ENCODE measurements around the gene EPAS1. TPM values are rescaled to one million over a fixed set of nuclear protein-coding genes. Genes with fewer than 3 reads are reported as not detected.
A peak's percentile ranks its signal among the peaks of the same experiment; 100 is the strongest.

Gene EPAS1
- total RNA-seq, 4 donors from 2014 or later, result 35.0 to 465 (median 202) TPM

DNA sequence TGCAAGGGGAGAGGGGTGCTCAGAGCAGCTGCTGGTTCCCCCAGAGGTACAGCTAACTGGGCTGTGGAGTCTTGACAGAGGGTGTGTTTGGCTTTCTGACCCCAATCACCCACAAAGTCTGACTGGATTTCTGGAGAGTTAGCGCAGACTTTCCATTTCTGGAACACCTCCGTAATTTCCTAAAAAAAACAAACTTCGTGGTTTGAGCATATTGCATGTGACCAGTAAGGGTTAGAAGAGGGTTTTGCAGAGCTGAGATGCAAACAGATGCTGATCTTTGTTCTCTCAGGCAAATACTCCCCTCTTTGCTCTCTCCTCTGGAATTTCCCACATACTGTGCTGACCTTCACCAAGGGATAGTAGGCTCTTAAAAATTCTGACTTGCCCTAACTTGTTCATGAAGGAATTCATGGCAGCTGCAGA, 137.7 kb downstream of the EPAS1 start:
- no peak overlapping the region for H3K27ac ChIP-seq
- H3K36me3 ChIP-seq, result no peaks in the 10 kb centered on the region
- no peak for TF ChIP-seq POLR2A (IDR thresholded peaks at IDR 0.05)
- TF ChIP-seq, protein P1, sequence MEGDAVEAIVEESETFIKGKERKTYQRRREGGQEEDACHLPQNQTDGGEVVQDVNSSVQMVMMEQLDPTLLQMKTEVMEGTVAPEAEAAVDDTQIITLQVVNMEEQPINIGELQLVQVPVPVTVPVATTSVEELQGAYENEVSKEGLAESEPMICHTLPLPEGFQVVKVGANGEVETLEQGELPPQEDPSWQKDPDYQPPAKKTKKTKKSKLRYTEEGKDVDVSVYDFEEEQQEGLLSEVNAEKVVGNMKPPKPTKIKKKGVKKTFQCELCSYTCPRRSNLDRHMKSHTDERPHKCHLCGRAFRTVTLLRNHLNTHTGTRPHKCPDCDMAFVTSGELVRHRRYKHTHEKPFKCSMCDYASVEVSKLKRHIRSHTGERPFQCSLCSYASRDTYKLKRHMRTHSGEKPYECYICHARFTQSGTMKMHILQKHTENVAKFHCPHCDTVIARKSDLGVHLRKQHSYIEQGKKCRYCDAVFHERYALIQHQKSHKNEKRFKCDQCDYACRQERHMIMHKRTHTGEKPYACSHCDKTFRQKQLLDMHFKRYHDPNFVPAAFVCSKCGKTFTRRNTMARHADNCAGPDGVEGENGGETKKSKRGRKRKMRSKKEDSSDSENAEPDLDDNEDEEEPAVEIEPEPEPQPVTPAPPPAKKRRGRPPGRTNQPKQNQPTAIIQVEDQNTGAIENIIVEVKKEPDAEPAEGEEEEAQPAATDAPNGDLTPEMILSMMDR (IDR thresholded peaks at IDR 0.05), result no peak
- H3K9me3 ChIP-seq, result no peaks in the 10 kb centered on the region
- intact Hi-C loops (cut with DNase I; ENCODE audit: low total_unique reads), result no loop called here
- peaks cover 0 to 9% of the 10 kb centered on the region in 2 donors for H3K4me1 ChIP-seq
- DNase-seq, result no peak
- H3K27me3 ChIP-seq, result no peaks in the 10 kb centered on the region
- H3K4me3 ChIP-seq, result no peak overlapping the region

DNA sequence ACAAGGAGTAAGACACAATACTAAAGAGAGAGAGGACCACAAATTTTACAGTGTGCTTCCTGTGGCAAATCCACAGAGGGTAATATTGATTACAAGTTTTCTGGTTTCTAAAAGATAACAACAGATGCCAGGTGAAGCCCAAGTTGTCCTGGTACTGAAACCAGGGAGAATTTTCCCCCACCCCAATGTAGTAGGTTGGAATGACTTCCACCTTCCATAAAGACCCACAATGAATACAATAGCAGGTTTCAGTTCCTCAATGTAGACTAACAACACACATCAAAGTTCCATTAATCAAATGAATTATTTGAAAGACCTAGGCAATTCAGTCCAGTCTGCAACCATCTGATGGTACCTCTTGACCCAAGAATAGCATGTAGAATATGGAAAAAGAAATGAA, 138.1 kb downstream of the EPAS1 start:
- no peak for DNase-seq
- no peaks in the 10 kb centered on the region for H3K9me3 ChIP-seq
- H3K27ac ChIP-seq, result peak overlapping the region in 1 of 2 donors; percentile 30
- TF ChIP-seq, protein P1 (IDR thresholded peaks at IDR 0.05), result no peak
- no peak for TF ChIP-seq POLR2A (IDR thresholded peaks at IDR 0.05)
- H3K4me1 ChIP-seq, result peaks cover 0 to 9% of the 10 kb centered on the region in 2 donors
- no peak overlapping the region for H3K4me3 ChIP-seq
- H3K27me3 ChIP-seq, result no peaks in the 10 kb centered on the region
- H3K36me3 ChIP-seq, result no peaks in the 10 kb centered on the region
- intact Hi-C loops (cut with DNase I; ENCODE audit: low total_unique reads), result no loop called here

DNA sequence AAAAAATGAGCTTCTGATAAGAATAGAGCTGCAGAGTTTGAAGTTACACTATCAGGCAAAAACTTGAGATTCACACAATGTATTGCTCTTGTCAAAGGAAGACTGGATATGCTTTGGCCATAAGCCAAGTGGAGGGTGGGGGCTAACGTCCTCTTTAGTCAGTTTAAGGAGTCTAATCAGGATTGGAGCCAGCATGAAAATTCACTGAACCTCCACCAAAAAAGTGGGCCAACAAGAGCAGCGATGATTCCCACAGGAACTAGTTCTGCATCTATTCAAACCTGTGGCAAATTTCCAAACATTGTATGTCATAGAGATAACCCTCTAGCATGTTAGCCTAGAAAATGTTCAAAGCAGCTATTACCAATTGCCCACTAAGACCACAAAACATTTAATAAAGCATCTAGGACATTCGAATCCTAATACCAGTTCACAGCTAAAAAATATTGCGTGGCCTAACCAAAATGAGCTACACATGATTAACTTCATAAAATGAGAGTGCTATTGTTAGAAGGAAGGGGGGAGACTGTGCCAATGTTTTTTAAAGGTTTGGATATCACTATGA, 138.7 kb downstream of the EPAS1 start:
- Histone ChIP-seq H3K9me3 (no peaks in the 10 kb centered on the region), H3K4me1 (peaks cover 0 to 9% of the 10 kb centered on the region in 2 donors), H3K27me3 (no peaks in the 10 kb centered on the region), H3K36me3 (no peaks in the 10 kb centered on the region), H3K27ac (peak overlapping the region in 1 of 2 donors; percentile 30), H3K4me3 (no peak overlapping the region)
- intact Hi-C loops (cut with DNase I; ENCODE audit: low total_unique reads), result no loop called here
- no peak for DNase-seq
- TF ChIP-seq, protein P1 (IDR thresholded peaks at IDR 0.05), result no peak

Small RNAs within 50 kb of the gene (small RNA-seq; reads per million reads assigned to genes)
- gene RF00017, result not detected

Other genes starting within 250 kb of the EPAS1 start
- not detected for gene TMEM247, start 182.2 kb downstream of the EPAS1 start, total RNA-seq
- 100 to 1,000 TPM in 2 of 4 donors, 10 to 100 TPM in 2; 62.0 to 221 (median 100.0) TPM for gene RHOQ, start 245.1 kb downstream of the EPAS1 start, total RNA-seq
- 1 to 10 TPM in 2 of 4 donors, not detected in 2; 4.6 to 5.3 TPM for gene ATP6V1E2, start 245.2 kb downstream of the EPAS1 start, total RNA-seq

Measured in uterus (tissue), 4 donors.